HG03575 (cell line): ENCODE results near the gene RABGAP1L.
"Not testable (repeated sequence)": the region's sequence is repeated elsewhere in the genome, so short reads cannot be mapped to it uniquely, and the experiment has no call there.

ENCODE experiments used
- ATAC-seq: cut with Tn5 transposase; IDR thresholded peaks from one replicate; pipeline ENCODE4 v1.9.1; 2021; ENCODE audit not compliant: unreplicated experiment, insufficient number of reproducible peaks, low FRiP score; ENCODE audit errors: extremely low read depth

RABGAP1L gene

DNA sequence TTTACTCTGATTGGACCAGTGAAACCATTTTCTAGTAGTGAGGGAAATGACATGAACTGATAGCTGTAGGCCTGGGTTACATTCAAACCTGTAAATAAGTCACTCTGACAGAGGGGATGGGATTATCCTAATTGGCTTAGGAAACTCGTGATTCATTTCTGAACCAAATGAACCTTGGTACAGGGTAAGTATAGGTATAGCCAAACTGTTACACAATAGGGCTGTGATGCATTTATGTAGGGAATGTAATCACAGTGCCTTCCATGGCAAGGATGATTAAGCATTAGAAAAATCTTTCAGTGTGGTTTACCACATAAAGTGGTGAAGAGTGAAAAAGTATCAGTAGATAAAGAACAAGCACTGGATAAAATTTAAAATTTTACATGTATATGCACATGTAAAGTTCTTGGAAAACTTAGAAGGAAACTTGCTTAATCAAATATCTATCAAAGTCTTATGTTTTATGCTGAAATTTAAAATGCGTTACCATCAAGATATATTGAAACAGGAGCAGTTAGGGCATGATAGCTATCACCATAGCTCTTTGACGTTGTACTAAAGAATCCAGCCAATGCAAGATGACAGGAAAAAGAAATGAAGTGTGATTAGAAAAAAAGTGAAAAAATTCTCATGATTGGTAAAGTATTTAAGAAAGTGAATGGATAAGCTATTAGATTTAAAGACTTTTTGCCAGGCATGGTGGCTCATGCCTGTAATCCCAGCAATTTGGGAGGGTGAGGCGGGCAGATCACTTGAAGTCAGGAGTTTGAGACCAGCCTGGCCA lies 63.0 kb downstream of the RABGAP1L start:
- ATAC-seq: no peak

DNA sequence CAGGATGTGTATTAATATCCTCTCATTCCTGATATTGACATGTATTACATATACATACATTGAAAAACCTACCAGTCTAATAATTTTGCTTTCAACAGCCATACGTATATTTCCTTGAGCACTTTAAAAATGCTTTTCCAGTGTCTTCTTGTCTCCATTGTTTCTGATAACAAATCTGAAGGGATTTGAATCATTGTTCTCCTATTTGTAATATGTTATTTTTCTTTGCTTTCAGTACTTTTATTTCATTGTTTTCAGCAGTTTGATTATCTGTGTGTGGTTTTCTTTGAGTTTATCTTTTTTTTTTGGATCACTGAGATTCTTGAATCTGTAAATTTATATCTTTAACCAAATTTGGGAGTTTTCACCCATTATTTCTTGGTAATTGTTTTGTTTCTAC lies 65.3 kb downstream of the RABGAP1L start:
- ATAC-seq: no peak

DNA sequence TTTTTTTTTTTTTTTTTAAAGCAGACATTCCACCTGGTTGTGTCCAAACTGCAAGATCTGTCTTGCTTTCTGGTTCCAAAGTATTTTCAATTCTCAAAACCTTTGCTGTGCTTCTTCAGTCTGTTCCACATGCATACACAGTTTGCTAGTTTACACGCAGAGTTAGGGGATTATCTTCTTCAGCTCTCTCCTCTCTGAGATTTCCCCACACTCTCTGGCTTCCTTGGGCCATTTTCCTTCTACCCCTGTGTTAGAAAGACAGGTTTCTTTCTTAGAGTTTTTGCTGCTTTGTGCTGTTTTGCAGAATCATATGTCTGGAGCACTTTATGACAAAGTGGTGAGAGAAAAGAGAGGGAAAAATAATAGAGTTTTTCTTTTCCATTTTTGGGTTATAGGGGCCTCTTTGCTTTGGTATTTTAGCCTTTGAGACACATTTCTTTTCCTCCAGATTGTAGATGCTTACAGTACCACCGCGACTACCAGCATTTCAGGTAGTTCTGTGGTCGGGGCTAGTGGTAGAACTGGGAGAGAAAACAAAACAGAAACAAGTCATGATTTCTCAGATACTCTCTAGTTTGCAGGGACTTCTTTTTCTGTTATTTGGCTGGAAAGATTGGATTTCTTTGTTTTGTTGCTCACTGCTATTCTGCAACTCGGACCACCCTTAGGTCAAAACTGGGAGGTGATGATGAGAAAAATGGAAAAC lies 66.3 kb downstream of the RABGAP1L start:
- no peak for ATAC-seq

DNA sequence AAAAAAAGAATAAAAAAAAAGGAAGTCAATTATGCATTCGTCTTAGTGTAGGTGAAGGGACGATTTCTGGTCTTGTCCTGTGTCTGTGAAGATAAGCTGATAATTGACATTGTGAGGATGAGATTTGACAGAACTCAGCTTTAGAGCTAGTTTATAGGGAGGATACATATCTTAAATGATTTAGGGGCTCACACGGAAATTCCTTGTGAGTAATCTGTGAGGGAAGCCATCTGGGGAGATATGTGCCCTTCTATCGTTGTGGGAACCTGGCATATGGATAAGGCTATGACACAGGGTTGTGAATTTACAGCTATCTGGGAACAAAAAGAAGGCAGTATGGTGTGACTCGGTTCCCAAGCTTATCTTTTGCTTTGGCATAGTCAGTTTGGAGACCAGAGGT lies 71.1 kb downstream of the RABGAP1L start:
- no peak for ATAC-seq

DNA sequence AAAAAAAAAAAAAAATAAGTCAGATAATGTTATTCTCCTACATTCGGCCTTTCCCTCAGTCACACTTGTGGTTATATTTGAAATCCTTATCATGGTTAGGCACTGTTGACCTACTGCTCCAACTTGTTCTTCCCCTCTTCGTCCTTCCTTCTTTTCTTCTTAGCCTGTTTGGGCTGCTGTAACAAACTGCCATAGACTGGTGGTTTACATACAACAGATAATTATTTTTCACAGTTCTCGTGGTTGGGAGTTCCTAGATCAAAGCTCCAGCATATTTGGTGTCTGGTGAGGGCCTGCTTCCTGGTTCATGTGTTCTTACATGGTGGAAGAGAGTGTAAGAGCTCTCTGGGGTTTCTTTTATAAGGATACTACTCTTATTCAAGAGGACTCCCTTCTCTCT lies 73.4 kb downstream of the RABGAP1L start:
- no peak for ATAC-seq

DNA sequence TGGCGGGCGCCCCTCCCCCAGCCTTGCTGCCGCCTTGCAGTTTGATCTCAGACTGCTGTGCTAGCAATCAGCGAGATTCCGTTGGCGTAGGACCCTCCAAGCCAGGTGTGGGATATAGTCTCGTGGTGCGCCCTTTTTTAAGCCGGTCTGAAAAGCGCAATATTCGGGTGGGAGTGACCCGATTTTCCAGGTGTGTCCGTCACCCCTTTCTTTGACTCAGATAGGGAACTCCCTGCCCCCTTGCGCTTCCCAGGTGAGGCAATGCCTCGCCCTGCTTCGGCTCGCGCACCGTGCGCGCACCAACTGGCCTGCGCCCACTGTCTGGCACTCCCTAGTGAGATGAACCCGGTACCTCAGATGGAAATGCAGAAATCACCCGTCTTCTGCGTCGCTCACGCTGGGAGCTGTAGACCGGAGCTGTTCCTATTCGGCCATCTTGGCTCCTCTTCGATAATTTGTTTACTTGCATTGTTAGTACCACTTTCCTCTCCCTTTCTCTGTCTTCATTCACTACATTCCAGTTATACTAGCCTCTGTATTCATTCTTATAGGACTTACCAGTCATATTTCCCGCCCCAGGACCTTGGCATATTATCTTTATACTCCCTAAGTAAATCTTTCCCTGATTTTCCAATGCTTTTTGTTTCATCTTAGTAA lies 79.7 kb downstream of the RABGAP1L start:
- not testable (repeated sequence) for ATAC-seq

- ATAC-seq: no peak
Measured at GRCh38 chr1:174239541-174239940, 80.2 kb downstream of the RABGAP1L start.

DNA sequence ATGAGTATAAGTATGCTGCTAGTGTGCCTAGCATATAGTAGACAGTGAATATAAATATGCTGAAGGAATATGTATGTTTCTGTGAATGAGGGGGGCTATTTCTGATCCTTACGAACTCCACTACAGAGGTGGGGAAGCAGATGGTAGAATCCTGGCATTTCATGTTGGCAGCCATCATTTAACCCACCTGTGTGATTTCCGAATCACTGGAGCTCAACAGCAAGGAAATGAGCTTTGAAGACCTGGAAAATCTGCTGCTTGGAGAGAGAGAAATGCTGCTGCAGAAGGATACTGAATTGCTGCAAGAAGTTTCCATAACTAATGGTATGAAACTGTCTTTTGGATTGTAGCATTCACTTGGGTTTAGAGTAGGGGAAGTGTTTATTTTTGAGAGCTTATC lies 83.5 kb downstream of the RABGAP1L start:
- ATAC-seq: no peak

DNA sequence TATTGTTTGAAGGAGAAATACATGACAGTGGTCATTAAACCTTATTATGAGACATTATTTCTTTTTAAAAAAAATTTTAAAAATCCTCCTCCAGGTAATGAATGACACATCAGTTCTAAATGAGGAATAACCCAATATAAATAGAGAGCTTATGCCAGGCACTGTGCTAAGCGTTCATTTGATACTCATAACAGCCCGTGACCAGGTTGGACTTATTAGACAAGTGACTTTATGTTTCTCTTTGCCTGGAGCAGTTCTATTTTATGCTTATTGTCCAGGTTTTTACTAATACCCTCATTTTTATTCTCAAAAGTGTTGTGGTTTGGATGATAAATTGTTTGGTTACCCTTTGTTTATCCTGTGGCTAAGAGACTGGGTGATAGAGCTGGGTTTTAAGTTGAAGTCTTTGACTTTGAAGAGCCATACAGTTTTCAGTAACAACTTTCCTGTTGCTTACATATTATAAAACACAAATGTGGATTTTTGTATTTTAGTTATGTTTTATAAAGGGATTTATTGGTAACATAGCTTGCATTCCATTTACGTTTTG lies 84.2 kb downstream of the RABGAP1L start:
- ATAC-seq: no peak

GRCh38 chr1:174244017-174244416 lies 84.7 kb downstream of the RABGAP1L start:
- ATAC-seq: no peak

DNA sequence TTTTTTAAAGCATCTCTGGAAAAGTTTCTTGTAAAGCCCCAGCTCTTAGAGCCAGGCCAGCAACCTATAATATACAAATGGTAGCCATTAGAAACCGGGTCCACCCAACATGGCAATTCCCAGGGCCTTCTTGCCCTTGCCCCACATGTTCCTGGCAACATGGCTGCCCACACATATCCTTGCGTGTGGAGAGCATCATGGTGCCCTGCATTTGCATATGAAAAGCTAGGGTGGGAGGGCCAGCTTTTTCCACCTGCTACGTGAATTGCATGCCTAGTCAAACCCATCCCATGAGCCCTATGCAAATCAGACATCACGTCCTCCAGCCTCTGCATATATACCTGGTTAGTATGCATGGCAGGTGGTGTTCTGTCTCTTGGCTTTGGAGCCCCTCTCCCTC lies 88.2 kb downstream of the RABGAP1L start:
- ATAC-seq: no peak

- no peak for ATAC-seq
Measured at GRCh38 chr1:174248041-174248440, 88.7 kb downstream of the RABGAP1L start.

DNA sequence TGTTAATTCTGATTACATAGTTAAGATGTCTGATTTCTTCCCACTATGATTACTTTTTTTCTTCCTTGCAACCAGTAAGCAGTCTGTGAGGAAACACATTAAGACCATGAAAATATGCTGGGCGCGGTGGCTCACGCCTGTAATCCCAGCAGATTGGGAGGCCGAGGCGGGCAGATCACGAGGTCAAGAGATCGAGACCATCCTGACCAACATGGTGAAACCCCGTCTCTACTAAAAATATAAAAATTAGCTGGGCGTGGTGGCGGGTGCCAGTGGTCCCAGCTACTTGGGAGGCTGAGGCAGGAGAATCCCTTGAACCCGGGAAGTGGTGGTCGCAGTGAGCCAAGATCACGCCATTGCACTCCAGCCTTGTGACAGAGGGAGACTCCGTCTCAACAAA lies 97.1 kb downstream of the RABGAP1L start:
- not testable (repeated sequence) for ATAC-seq

DNA sequence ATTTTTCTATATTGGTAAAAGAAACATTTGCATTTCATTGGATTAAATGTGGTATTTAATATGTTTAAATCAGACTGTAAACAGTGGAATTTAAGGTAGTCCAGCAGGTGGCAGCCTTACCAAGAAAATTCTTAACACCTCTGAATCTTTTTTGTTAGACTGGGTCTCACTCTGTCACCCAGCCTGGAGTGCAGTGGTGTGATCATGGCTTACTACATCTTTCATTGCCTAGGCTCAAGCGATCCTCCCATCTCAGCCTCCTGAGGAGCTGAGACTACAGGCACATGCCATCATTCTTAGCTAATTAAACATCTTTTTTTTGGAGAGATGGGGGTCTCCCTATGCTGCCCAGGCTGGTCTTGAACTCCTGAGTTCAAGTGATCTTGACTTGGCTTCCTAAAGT lies 98.8 kb downstream of the RABGAP1L start:
- ATAC-seq: no peak

GRCh38 chr1:174262349-174263241 lies 103.3 kb downstream of the RABGAP1L start:
- no peak for ATAC-seq

- ATAC-seq: no peak
Measured at GRCh38 chr1:174265282-174265681, 106.0 kb downstream of the RABGAP1L start.

DNA sequence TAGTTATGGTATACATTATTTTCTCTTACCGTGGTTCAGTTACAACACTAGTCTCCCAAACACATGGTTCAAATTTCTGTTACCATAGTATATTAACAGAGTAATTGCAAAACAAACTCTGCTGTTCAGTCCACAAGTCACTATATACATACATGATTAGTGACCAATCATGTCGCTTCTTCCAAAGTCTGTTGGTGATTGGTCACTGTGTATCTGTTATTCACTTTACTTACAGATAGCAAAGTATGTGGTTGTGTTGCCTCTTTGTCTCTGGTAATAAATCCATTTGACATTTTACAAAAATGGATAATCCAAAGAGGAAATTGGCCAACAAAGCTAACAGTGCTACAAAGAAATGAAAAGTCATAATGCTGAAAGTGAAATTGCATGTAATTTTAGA lies 107.2 kb downstream of the RABGAP1L start:
- ATAC-seq: no peak

DNA sequence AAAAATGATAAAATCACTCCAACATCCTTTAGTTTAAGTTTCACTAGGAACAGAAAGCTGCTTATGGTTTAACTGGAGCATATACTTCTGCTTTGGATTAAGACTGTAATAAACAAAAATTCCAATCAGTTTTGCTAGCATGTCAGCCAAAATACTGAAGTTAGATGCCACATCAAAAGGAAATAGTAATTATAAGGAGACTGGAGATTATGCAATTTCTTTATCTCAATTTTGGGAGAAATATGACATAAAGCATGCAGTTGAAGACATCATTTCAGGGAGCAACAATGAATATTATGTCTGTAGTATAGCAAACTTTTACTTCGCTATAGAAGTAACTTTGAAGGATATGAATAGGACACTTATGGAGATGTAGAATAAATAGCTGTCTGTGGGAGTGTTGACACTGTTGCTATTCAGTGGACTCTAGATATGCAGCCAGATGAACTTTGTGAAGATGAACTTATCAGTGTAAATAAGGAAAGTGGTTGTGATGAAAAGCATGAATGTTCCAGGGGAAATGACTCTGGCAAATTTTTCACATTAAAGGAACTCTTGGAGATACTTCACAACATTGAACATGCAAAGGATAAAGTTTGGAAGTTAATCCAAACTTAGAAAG lies 107.8 kb downstream of the RABGAP1L start:
- no peak for ATAC-seq
